ENCODE data around the gene CD5L.

CD5L gene

DNA sequence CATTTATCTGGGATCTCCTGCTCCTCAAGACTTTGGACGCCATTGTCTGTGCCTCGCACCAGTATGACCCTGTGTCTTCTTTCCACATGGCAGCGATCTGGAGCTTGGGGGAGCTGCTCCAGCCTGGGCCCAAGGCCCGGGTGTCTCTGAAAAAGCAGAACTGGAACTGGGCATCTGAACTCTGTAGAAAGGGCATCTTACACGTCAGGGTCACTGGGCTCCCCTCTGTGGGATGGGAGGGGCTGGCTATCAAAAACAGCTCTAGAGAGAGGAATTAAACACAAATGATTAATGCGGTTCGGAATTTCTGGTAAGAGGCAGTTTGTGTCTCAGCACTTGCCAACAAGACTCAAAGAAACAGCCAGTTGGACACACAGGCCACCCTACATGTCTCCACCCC, 37.8 kb downstream of the CD5L start:
- Histone ChIP-seq H3K9ac (ENCODE audit: low read length) (no peak overlapping the region), H3K4me1 (ENCODE audit: control insufficient read depth, insufficient read depth, low read length) (no peaks in the 10 kb centered on the region), H3K36me3 (ENCODE audit: control insufficient read depth, insufficient read depth, low read length) (no peaks in the 10 kb centered on the region), H3K27me3 (ENCODE audit: control insufficient read depth, insufficient read depth, low read length) (no peaks in the 10 kb centered on the region), H3K9me3 (ENCODE audit: control insufficient read depth, low read length) (no peaks in the 10 kb centered on the region), H3K4me3 (ENCODE audit: low read length) (no peak overlapping the region)

DNA sequence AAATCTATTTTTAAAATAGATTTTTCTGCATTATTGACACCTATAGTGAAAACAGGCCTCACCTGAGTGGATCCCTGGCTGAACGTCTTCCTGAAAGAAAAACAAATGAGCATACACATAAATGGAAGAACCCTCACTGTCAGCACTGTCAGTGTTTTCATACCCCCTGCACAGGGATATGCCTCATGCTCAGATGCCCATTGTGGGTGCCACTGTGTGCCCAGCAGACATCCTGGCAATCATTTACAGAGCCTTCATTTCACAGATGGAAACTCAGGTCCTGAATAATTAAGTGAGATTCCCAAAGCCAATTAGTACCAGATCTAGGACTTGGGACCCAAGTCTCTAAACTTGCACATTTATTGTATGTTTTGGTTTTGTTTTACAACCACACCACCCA, 41.6 kb downstream of the CD5L start:
- Histone ChIP-seq H3K27me3 (ENCODE audit: control insufficient read depth, insufficient read depth, low read length) (no peaks in the 10 kb centered on the region), H3K4me1 (ENCODE audit: control insufficient read depth, insufficient read depth, low read length) (no peaks in the 10 kb centered on the region), H3K36me3 (ENCODE audit: control insufficient read depth, insufficient read depth, low read length) (no peaks in the 10 kb centered on the region)

DNA sequence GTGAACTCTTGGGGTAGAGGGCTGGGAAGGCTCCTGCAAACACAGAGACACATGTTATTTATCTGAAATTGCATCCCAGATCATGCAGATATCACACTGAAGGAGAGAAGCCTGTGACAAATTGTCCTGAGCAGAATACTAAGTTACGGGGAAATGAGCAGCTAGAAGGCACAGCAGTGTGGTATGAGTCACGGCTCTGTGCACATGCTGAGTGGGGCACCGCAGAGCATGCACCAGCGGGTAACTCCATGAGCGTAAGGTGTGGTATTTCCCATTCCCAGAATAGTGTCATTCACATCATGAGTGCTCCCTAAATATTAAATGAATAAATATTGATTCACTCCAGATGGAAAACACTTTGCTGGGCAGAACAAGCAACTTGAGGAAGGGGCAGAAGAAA, 43.4 kb downstream of the CD5L start:
- Histone ChIP-seq H3K9me3 (ENCODE audit: control insufficient read depth, low read length) (no peaks in the 10 kb centered on the region), H3K9ac (ENCODE audit: low read length) (no peak overlapping the region), H3K36me3 (ENCODE audit: control insufficient read depth, insufficient read depth, low read length) (no peaks in the 10 kb centered on the region), H3K27me3 (ENCODE audit: control insufficient read depth, insufficient read depth, low read length) (no peaks in the 10 kb centered on the region), H3K4me3 (ENCODE audit: low read length) (no peak overlapping the region), H3K4me1 (ENCODE audit: control insufficient read depth, insufficient read depth, low read length) (no peaks in the 10 kb centered on the region)

More for the DNA sequence above, 41.6 kb downstream of the CD5L start:
- Histone ChIP-seq H3K9me3 (ENCODE audit: control insufficient read depth, low read length) (no peaks in the 10 kb centered on the region), H3K9ac (ENCODE audit: low read length) (no peak overlapping the region), H3K4me3 (ENCODE audit: low read length) (no peak overlapping the region)

GRCh38 chr1:157785248-157785647, 56.4 kb downstream of the CD5L start:
- no peaks in the 10 kb centered on the region for H3K4me1 ChIP-seq (ENCODE audit: control insufficient read depth, insufficient read depth, low read length)
- H3K36me3 ChIP-seq (ENCODE audit: control insufficient read depth, insufficient read depth, low read length): no peaks in the 10 kb centered on the region
- H3K4me3 ChIP-seq (ENCODE audit: low read length): no peak overlapping the region
- no peaks in the 10 kb centered on the region for H3K27me3 ChIP-seq (ENCODE audit: control insufficient read depth, insufficient read depth, low read length)
- H3K9ac ChIP-seq (ENCODE audit: low read length): no peak overlapping the region
- H3K9me3 ChIP-seq (ENCODE audit: control insufficient read depth, low read length): no peaks in the 10 kb centered on the region

GRCh38 chr1:157784801-157785200, 56.8 kb downstream of the CD5L start:
- Histone ChIP-seq H3K36me3 (ENCODE audit: control insufficient read depth, insufficient read depth, low read length) (no peaks in the 10 kb centered on the region), H3K9me3 (ENCODE audit: control insufficient read depth, low read length) (no peaks in the 10 kb centered on the region), H3K4me3 (ENCODE audit: low read length) (no peak overlapping the region), H3K4me1 (ENCODE audit: control insufficient read depth, insufficient read depth, low read length) (no peaks in the 10 kb centered on the region), H3K9ac (ENCODE audit: low read length) (no peak overlapping the region), H3K27me3 (ENCODE audit: control insufficient read depth, insufficient read depth, low read length) (no peaks in the 10 kb centered on the region)

DNA sequence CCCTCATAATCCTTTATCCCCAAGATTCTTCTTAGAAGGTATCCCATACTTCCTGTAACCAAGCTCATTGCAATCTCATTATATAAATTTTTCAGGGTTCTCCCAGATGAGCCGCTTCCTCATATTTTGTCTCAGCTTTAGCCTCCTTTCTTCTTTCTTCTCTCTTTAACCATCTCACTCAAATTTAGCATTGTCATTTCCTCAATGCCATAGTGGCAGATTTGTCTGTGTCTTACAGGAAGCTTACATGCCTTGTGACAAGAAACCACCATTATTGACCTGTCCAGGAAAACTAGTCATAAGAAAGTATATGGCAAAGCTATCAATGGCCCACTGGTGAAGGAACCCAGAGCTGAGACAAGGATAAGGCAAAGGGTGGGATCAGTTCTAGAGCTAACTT, 58.7 kb downstream of the CD5L start:
- Histone ChIP-seq H3K4me3 (ENCODE audit: low read length) (no peak overlapping the region), H3K4me1 (ENCODE audit: control insufficient read depth, insufficient read depth, low read length) (no peaks in the 10 kb centered on the region), H3K9me3 (ENCODE audit: control insufficient read depth, low read length) (no peaks in the 10 kb centered on the region), H3K27me3 (ENCODE audit: control insufficient read depth, insufficient read depth, low read length) (no peaks in the 10 kb centered on the region), H3K9ac (ENCODE audit: low read length) (no peak overlapping the region), H3K36me3 (ENCODE audit: control insufficient read depth, insufficient read depth, low read length) (no peaks in the 10 kb centered on the region)

GRCh38 chr1:157781048-157781447, 60.6 kb downstream of the CD5L start:
- no peak overlapping the region for H3K9ac ChIP-seq (ENCODE audit: low read length)
- no peaks in the 10 kb centered on the region for H3K27me3 ChIP-seq (ENCODE audit: control insufficient read depth, insufficient read depth, low read length)
- no peaks in the 10 kb centered on the region for H3K4me1 ChIP-seq (ENCODE audit: control insufficient read depth, insufficient read depth, low read length)
- no peak overlapping the region for H3K4me3 ChIP-seq (ENCODE audit: low read length)
- no peaks in the 10 kb centered on the region for H3K36me3 ChIP-seq (ENCODE audit: control insufficient read depth, insufficient read depth, low read length)
- H3K9me3 ChIP-seq (ENCODE audit: control insufficient read depth, low read length): no peaks in the 10 kb centered on the region

All from mucosa of stomach (tissue), 1 donor.